GM21515 (cell line): ENCODE measurements around the gene ZBED4.
A peak's percentile ranks its signal among the peaks of the same experiment; 100 is the strongest.
"Not testable (repeated sequence)": the region's sequence is repeated elsewhere in the genome, so short reads cannot be mapped to it uniquely, and the experiment has no call there.

ENCODE experiments used
- ATAC-seq: cut with Tn5 transposase; IDR thresholded peaks from one replicate; pipeline ENCODE4 v1.9.1; 2021; ENCODE audit not compliant: unreplicated experiment

ZBED4 gene

DNA sequence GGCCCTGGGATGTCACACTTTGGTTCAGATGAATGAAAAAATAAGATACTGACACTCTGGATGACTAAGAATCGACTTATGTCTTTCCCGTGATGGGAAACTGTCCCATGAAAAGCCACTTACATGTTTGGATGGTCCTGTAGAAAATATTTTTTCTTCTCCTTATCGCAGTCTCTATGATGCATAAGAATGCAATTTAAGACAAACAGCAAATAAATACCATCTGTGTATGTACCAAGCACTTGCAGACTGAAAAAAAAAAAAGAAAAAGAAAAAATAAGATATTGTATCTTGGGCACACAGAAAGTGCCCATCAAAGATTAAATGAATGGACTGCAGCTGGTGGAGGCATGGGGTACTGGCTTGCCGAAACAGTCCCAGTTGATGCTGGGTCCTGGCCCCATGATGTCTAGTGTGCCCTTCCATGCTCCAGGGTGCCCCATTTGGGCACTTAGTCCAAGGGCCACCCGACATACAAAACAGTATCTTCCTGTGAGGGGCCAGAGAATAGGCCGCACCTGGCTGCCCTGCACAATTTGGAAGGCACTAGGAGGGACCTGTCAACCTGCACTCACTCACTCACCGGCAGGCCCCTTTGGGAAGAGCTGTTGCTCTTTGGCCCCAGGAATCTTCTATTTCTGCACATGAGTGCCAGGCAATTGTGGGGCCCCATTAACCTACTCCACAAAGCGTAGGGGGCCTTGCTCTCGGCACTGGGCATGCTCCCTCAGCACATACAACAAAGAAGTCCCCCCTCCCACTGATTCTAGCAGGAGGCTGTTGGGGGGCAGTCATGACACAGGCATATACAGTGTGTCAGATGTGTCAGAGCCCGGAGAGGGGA, 2.5 kb upstream of the ZBED4 start:
- ATAC-seq, result no peak

DNA sequence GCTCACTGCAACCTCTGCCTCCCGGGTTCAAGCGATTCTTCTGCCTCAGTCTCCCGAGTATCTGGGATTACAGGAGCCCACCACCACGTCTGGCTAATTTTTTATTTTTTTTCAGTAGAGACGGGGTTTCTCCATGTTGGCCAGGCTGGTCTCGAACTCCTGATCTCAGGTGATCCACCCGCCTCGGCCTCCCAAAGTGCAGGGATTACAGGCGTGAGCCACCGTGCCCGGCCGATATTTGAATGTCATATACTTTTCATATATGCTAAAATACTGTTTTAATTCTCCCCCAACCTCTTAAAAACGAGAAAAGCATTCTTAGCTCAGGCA, 1.1 kb upstream of the ZBED4 start:
- not testable (repeated sequence) for ATAC-seq

DNA sequence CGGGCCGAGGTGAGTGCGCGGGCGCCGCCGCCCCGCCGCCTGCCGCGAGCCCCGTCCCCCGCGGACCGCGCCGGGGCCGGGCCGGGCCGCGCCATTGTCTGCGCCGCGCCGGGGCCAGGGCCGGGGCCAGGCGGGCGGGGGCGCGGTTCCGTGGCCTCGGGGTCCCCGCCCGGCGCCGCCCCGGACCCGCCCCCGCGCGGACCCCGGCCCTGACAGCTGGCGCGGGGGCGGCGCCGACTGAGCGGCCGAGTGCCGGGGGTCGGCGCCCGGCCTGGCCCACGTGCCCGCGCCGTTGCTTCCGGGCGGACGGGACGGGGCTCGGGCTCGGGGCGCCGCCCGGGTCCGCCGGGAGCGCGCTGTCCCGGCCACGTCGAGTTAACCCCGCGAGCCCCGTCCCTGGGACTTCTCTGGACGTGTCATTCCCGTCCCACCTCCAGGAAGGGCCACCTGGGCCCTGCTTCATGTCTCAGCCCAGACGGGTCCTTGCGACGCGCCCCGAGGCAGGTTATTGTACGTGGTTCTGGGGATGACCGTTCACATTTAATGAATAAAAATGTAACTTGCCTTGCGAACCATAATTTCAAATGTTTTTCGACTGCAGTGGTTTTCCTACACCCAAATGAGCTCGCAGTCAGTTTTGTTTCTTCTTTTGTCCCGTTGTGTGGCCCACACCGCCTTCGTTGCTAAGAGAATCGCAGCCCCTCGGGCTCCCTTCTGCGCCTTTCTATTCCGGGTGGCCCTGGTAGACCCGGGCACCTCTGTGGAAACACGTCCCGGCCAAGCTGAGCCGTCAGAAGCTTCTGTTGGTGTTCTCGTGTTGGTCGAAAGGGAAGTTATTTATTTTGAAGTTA, 562 bp downstream of the ZBED4 start:
- peak; percentile 30 for ATAC-seq

DNA sequence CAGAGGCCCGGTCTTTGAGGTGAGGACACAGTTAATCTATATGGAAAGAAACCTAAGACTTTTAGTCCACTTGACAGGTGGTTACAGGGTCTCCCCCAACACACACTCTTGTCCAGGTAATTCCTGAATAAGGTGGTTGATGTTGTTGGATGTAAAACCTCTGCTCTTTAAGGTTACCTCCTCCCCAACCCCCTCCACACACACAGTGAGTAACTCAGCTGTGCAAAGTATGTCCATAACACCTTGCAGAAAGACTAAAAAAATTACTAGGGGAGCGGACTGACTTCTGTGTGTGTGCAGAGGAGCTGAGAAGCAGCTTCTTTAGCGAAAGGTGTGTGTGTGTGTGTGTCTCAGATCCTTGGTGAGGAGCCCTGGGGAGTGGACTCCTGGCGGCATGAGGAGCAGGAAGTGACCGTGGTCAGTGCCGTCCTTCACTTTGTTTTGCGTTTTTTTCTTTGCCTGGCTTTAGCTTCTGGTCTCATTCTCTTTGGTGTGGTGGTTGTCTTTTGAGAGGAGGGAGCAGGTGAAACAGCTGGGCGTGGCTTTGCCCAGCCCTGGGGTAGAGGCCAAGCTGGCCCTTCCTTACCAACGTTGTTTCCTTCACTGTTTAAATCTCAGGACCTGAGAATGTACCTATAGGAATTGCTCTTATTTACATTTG, 1.7 kb downstream of the ZBED4 start:
- no peak for ATAC-seq

DNA sequence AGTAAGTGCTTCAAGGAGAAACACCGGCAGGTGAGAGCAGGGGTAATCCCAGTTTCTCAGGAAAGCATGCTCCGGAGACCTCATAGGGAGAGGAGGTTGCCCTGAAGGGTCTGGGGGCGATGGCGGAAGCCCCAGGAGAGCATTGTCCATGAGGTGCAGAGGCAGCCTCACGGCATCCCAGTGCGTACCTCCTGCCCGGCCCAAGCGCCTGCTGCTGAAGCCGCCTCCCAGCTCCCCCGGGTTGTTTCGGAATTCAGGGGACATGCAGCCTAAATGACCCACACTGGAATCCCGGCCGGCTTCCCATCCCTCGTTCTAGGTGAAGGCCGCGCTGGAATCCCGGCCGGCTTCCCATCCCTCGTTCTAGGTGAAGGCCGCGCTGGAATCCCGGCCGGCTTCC, 2.7 kb downstream of the ZBED4 start:
- no peak for ATAC-seq

DNA sequence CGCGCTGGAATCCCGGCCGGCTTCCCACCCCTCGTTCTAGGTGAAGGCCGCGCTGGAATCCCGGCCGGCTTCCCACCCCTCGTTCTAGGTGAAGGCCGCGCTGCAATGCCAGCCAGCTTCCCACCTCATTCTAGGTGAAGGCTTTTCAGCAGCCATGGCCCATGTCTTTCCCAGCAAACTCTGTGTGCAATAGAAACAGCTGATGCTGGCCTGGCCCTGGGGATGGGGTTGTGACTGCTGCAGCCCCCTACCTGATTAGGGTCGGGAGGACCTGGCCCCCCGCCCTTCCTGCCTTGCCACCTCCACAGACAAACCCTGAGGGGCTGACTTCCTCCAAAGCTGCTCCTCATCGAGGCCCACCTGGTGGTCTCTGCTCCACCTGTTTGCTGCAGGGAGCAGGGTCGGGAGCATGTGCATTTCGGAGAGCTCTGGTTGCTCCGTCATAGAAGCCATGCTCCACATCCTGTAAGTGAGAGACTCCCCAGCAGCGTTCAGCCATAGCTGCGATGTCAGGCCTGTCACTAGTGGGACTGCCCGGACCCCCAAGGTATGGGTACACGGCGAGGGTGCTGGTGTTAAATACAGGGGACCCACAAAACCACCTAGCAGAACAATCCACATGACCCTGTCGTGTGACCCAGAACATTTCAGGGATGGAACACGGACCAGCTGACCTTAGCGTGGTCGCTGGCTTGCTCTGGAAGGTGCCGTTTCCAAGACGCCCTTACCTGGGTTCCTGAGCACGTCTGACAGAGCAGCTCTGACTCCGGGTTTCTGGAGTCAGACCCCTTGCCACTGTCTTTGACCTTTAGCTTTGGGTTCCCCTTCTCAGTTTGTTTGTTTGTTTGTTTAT, 3.3 kb downstream of the ZBED4 start:
- ATAC-seq, result no peak

DNA sequence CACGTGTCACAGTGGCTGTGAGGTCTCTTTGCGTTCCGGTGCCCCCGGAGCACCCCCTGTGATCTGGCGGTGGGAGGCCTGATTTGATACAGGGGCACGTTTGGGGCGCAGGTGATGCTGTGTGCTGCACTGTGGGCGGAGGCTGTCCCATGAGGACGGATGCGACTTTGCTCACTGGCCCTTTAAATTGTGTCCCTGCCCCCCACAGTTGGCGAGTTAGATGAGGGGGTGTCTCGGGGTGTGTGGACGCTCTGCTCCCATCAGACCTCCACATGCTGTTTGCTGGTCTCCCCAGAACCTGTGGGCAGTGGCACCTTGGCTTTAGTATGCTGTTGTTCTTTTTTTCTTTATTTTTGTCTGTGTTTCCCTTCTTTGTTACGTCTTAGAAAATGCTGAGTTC, 5.2 kb downstream of the ZBED4 start:
- ATAC-seq, result no peak

DNA sequence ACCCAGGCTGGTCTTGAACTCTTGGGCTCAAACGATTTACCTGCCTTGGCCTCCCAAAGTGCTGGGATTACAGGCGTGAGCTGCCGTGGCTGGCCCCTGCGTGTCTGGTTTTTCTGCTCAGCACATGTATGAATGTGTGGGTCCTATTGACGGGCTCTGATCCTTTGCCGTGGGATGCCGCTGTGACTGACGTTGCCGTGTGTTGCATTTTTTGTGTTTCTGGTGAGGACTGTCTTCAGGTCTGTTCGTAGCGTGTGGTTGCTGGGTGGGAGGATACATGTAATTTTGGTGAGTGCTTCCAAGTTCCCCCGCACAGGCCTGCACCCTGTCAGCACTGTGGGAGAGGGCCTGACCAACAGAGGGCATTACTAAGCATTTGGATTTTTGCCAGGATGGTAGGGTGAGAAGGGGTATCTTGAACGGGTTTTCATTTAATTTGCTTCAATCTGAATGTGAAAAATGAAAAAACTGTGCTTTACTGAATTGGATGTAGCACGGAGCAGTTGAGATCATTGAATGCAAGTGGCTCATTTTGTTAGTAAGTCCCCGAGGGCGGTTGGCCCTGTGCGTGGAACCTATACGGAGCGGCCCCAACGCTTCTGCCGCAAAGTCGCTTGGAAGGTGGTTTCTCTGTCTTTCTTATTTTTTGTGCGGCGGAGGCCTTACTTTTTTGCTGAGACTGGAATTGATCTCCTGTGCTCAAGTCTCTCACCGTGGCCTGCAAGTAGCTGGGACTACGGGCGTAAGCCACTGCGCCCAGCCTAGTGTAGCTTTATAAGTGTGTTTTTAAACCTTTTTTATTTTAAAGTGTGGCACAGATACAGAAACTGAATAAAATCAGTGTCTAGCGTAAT, 8.2 kb downstream of the ZBED4 start:
- ATAC-seq, result no peak

DNA sequence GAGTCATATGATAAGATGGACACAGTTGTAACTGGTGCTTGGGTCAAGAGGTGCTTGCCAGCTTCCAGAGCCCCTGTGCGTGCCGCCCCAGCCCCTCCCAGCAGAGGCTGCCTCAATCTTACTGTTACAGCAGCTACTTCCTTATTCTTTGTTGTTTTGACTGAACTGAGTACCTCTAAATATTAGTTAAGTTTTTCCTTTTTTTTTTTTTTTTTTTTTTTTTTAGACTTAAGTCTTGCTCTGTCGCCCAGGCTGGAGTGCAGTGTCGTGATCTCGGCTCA, 8.8 kb downstream of the ZBED4 start:
- no peak for ATAC-seq

DNA sequence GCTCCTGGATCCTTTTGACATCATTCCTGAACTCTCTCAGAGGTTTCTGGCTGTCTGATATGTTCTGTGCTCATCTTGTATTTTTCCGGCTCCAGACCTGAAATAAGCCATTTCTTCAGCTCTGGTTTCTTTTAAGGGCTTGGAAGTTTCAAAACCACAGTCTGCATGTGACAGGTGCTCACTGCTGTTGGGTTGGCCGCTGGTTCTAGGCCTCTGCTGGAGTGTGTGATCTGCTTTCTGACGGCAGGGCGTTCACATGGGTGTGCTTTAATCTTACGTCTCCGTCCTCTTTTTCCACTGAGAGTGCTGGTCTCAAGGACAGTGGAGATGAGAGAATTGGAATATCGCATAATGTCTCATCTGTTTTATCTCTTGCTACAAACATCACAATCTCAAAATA, 10.3 kb downstream of the ZBED4 start:
- no peak for ATAC-seq

DNA sequence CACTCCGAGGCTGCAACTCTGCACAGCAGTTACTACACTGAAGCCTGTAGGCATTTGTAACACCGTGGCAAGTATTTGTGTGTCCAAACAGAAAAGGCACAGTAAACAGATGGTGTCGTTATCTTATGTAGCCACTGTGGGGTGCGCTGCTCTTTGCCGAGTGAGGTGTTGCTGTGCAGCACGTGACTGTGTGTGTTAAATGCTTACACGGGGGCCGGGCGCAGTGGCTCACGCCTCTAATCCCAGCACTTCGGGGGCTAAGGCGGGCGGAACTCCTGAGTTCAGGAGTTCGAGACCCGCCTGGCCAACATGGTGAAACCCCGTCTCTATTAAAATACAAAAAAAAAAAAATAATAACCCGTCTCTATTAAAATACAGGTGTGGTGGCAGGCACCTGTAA, 11.5 kb downstream of the ZBED4 start:
- ATAC-seq, result no peak

DNA sequence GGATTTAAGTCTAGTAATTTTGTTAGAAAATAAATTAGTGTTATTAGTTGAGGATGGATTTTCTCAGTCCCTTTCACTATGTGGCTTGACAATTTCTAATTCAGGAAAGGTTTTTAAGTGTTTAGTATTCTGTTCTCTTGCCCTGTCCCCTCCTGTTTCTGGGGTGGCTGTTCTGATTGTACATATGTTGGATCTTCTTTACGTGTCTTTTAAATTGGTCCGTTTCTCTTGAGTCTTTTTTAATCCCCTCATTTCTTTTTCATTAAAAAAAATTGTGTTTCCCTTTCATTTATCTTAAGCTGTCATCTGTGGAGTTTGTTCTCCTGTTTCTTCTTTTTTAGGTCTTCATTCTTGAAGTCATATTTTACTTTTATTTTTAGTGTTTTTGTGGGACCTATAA, 12.5 kb downstream of the ZBED4 start:
- ATAC-seq, result no peak

DNA sequence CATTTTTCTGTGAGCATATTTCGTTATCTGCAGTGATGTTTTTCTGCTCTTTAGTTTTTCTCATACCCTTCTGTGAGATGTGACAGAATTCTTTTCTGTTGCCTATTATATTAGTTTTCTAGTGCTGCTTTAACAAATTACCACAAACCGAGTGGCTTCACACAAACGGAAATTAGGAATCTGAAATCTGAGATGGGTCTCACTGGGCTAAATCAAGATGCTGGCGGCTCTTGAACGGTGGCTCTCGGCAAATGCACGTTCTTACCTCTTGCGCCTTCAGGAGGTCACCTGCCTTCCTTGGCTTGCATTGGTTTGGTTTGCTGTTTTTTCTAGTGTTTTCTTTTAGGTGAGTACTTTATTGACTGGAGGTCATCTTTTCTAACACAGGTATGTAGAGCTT, 13.0 kb downstream of the ZBED4 start:
- ATAC-seq, result no peak

DNA sequence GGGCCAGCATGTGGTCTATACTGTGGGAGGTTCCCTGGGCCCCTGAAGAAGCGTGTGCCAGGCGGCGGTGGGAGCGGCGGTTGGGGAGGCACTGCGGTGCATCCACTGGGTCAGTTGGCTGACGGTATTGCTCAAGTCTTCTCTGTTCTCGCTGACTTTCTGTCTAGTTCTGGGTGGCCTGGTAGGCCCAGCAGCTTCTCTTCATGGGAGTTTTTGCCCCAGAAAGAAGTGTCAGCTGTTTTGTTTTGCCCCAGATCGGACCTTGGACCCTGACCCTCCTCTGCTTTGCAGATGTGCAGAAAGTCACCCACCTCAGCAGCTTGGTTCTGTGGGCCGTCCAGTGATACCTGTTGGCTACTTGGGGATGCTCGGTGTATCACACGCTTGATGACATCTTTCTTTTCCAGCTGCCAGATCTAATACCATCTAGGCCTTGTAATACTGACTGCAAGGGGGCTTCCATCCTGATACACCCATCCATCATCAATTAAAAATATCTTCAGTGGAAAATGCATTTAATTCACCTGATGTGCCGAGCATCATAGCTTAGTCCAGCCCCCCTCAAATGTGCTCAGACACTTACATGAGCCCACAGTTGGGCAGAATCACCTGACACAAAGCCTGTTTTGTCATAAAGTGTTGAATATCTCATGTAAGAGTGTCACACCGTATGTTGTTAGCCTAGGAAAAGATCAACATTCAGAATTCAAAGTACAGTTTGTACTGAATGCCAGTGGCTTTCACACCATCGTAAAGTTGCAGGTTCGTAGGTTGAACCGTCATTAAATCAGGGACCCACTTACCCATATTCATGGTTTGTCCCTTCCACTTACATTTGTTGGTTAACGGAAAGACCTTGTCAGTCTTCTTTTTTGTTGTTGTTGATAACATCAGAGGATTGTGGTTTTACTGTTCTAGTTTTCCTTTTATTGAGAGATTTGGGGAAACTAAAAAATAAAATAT, 13.9 kb downstream of the ZBED4 start:
- ATAC-seq, result no peak

DNA sequence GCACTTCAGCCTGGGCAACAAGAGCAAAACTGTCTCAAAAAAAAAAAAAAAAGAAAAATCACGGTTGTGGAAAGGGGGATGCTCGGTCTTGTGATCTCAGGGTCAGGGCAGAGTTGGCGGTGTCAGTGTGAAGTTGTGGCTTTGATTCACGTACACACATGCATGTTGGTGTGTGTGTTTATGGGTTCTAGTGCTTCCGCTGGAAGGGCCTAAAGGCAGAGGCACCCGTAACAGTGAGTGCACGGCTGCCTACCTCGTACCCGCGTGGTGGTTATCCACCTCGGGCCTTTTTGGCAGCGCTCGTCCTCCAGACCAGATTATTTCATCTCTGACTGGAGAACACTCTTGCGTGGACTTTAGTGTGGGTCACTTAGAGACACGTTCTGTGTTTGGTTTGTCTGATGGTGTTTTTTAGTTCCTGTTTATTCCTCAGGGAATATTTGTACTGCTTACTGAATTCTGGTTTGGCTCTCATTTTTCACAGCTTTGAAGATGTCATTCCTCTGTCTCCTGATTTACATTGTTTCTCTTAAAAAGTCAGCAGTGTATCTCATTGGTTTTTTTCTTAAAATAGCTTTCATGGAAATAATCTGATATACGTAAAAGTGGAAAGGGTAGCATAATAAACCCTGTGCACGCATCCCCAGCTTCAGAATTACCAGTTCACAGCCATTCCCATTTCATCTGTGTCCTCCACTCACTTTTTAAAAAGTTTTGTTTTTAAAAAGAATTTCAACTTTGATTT, 15.6 kb downstream of the ZBED4 start:
- no peak for ATAC-seq

DNA sequence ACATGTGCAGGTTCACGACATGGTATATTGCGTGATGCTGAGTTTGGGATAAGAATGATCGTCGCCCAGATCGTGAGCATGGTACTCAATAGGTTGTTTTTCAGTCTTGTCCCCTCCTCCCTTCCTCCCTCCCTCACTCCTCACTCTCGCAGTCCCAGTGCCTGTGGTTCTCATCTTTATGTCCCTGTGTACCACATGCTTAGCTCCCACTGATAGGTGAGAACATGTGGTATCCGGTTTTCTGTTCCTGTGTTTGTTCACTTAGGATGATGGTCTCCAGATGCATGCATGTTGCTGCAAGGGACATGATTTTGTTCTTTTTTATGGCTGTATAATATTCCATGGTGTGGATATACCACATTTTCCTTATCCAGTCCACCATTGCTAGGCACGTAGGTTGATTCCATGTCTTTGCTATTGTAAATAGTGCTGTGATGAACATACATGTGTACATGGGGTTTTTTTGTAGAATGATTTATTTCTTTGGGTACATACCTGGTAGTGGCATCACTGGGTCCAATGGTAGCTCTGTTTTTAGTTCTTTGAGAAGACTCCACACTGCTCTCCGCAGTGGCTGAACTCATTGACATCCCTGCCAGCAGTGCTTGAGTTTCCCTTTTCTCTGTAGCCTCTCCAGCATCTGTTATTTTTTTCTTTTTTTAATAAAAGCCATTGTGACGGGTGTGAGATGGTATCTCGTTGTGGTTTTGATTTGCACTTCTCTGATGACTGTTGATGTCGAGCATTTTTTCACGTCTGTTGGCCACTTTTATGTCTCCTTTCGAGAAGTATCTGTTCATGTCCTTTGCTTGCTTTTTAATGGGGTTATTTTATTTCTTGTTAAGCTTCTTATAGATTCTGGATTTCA, 16.4 kb downstream of the ZBED4 start:
- no peak for ATAC-seq

DNA sequence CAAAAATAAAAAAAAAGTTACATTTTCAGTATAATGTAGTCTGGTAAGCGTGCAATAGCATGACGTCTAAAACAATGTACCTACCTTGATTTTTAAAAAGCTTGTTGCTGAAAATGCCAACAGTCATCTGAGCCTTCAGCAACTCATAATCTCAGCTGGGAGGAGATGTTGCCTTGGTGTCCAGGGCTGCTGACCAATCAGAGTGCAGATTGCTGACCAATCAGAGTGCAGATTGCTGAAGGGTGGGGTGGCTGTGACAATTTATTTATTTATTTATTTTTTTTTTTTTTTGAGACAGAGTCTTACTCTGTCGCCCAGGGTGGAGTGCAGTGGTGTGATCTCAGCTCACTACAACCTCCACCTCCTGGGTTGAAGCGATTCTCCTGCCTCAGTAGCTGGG, 17.8 kb downstream of the ZBED4 start:
- no peak for ATAC-seq

DNA sequence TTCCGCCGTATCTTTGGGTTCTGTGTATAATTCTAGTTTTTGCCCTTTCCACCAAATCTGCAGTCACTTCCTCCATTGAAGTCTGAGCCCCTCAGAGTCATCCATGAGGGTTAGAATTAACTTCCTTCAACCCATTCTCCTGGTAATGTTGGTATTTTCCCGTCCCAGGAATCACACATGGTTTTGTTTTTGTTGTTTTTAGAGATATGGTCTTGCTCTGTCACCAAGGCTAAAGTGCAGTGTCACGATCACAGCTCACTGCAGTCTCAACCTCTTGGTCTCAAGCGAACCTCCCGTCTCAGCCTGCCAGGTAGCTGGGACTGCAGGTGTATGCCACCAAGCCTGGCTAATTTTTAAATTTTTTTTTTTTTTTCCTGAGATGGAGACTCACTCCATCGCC, 18.7 kb downstream of the ZBED4 start:
- ATAC-seq, result no peak
